Ishikawa (cell line): Measurements from ENCODE around the gene TACC2.

Source experiments
- CEBPB ChIP-seq: IDR thresholded peaks from 2 replicates; pipeline ENCODE4 v1.6.1; 2012
- CREB1 ChIP-seq: IDR thresholded peaks from 2 replicates; pipeline ENCODE4 v1.6.1; 2012; ENCODE audit warnings: low read depth
- EGR1 ChIP-seq: IDR thresholded peaks from 2 replicates; pipeline ENCODE4 v1.6.1; 2012
- EP300 ChIP-seq: IDR thresholded peaks from 2 replicates; pipeline ENCODE4 v1.6.1; 2012; ENCODE audit warnings: borderline replicate concordance
- FOXM1 ChIP-seq: IDR thresholded peaks from 2 replicates; pipeline ENCODE4 v1.6.1; 2012; ENCODE audit warnings: low read depth, borderline replicate concordance
- MAX ChIP-seq: IDR thresholded peaks from 2 replicates; pipeline ENCODE4 v1.6.1; 2012
- NFIC ChIP-seq: IDR thresholded peaks from 2 replicates; pipeline ENCODE4 v1.6.1; 2012
- RAD21 ChIP-seq: IDR thresholded peaks from 2 replicates; pipeline ENCODE4 v1.6.1; 2012; ENCODE audit warnings: low read depth
- REST ChIP-seq: IDR thresholded peaks from 2 replicates; pipeline ENCODE4 v1.6.1; 2012; ENCODE audit warnings: low read depth, mild to moderate bottlenecking
- TAF1 ChIP-seq: IDR thresholded peaks from 2 replicates; pipeline ENCODE4 v1.6.1; 2012; ENCODE audit warnings: low read depth, mild to moderate bottlenecking
- TCF12 ChIP-seq: IDR thresholded peaks from 2 replicates; pipeline ENCODE4 v1.6.1; 2012; ENCODE audit warnings: low read depth
- YY1 ChIP-seq: IDR thresholded peaks from 2 replicates; pipeline ENCODE4 v1.6.1; 2012; ENCODE audit warnings: low read depth
- ZBTB7A ChIP-seq: IDR thresholded peaks from 2 replicates; pipeline ENCODE4 v1.6.1; 2012; ENCODE audit warnings: low read depth

DNA sequence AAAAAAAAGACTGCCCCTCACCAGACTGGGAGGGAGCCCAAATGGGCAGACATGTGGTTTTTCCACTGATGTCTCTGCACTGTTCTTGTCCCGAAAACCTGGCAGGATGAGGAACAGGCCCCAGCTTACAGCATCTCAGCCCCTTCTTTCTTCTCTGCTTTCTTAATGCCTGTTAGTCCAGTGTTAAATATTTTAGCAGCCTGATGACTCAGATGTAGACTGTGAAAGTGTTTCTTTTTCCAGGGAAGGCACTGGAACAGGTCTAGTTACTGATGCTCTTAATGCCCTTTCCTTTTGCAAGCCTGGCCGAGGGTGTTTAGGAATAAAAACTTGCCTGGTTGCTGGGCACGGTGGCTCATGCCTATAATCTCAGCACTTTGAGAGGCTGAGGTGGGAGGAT lies 107.7 kb downstream of the TACC2 start:
- TF ChIP-seq RAD21 (no peak), REST (no peak), EGR1 (no peak), CEBPB (no peak), ZBTB7A (no peak), TAF1 (no peak), MAX (no peak), YY1 (no peak), NFIC (no peak), CREB1 (no peak), FOXM1 (no peak), EP300 (no peak), TCF12 (no peak)
